ENCODE data around the gene CYP1A2.

- TF ChIP-seq CTCF (IDR thresholded peaks at IDR 0.05): no peak
- no peak for TF ChIP-seq POLR2AphosphoS5 (IDR thresholded peaks at IDR 0.05; ENCODE audit: low read depth, low read length)
- no peak for TF ChIP-seq SMC3 (IDR thresholded peaks at IDR 0.05; ENCODE audit: low read depth, low read length)
- TF ChIP-seq CHD2 (IDR thresholded peaks at IDR 0.05; ENCODE audit: low read length, partially characterized antibody): no peak
- TF ChIP-seq REST (IDR thresholded peaks at IDR 0.05; ENCODE audit: low read depth, low read length): no peak
Measured at GRCh38 chr15:74783808-74784175, 35.1 kb downstream of the CYP1A2 start.

All from SK-N-SH (cell line).